ENCODE results near the gene BPI. TPM values are rescaled to one million over a fixed set of nuclear protein-coding genes. Genes with fewer than 3 reads are reported as not detected.

The BPI gene
- total RNA-seq, 1 experiment from 2014 or later = not detected

DNA sequence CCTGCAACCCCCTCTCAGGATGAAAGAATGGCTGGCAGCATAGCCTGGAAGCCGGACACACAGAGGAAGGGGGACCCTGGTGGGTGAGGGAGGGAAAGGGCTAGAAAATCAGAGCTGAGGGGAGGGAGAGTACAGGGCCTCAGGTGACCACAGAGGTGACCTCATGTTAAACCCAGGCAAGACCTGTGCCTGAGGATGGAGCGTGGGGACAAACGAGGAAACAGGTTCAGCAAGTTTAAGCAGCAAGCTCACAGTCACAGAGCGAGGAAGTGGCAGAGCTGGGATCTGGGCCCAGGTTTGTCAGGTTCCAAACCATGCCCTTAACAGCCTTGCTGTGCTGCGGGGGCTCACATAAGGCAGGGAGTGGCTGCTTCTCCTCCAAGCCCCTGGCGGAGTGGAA is 4.0 kb upstream of the BPI start:
- TF ChIP-seq SIN3A (IDR thresholded peaks at IDR 0.05; ENCODE audit: borderline replicate concordance, insufficient read depth, low read depth, low read length) (no peak), POLR2AphosphoS5 (IDR thresholded peaks at IDR 0.05; ENCODE audit: low read depth, low read length) (no peak), TCF7L2 (IDR thresholded peaks at IDR 0.05; ENCODE audit: low read depth, low read length) (no peak), REST (IDR thresholded peaks at IDR 0.05; ENCODE audit: insufficient read depth in 1 of 2, low read depth in 2 of 2, low read length in 1 of 2) (no peak), CTCF (IDR thresholded peaks at IDR 0.05) (no peak)
- Histone ChIP-seq H3K4me3 (ENCODE audit: low read depth in 2 of 2, low read length in 2 of 2) (no peak overlapping the region), H3K27me3 (ENCODE audit: control insufficient read depth, insufficient read depth, low read length) (no peaks in the 10 kb centered on the region), H3K36me3 (ENCODE audit: control insufficient read depth, insufficient read depth, low read length) (no peaks in the 10 kb centered on the region), H3K27ac (ENCODE audit: low read length) (no peak overlapping the region), H3K9me3 (ENCODE audit: control insufficient read depth, insufficient read depth, low read depth, low read length) (no peaks in the 10 kb centered on the region), H3K4me1 (ENCODE audit: control insufficient read depth, insufficient read depth, low read length) (no peaks in the 10 kb centered on the region)
- ATAC-seq = no peak
- in situ Hi-C loops (cut with HindIII; ENCODE audit: low pct_unique_long_range_greater_than_20kb, low sequenced_read_pairs) = no loop called here
- intact Hi-C loops (cut with micrococcal nuclease; ENCODE audit: unreplicated experiment) = no loop called here
- CTCF ChIA-PET = no interaction called here
- no TSS peak for BruUV-seq (replicated peaks)
- DNase-seq (ENCODE audit: low read depth, low spot score) = no peak
- POLR2A ChIA-PET = interaction anchor here (0.6 kb wide), 1 partner anchor 340 kb away, joined by 8 read pairs; no protein-coding TSS in a partner anchor

- Histone ChIP-seq H3K27ac (ENCODE audit: low read length) (no peak overlapping the region), H3K27me3 (ENCODE audit: control insufficient read depth, insufficient read depth, low read length) (no peaks in the 10 kb centered on the region), H3K4me1 (ENCODE audit: control insufficient read depth, insufficient read depth, low read length) (no peaks in the 10 kb centered on the region), H3K4me3 (ENCODE audit: low read depth in 2 of 2, low read length in 2 of 2) (no peak overlapping the region), H3K9me3 (ENCODE audit: control insufficient read depth, insufficient read depth, low read depth, low read length) (no peaks in the 10 kb centered on the region), H3K36me3 (ENCODE audit: control insufficient read depth, insufficient read depth, low read length) (no peaks in the 10 kb centered on the region)
- no peak for TF ChIP-seq POLR2AphosphoS5 (IDR thresholded peaks at IDR 0.05; ENCODE audit: low read depth, low read length)
- TF ChIP-seq SIN3A (IDR thresholded peaks at IDR 0.05; ENCODE audit: borderline replicate concordance, insufficient read depth, low read depth, low read length) = no peak
- no peak for TF ChIP-seq TCF7L2 (IDR thresholded peaks at IDR 0.05; ENCODE audit: low read depth, low read length)
- no peak for TF ChIP-seq CTCF (IDR thresholded peaks at IDR 0.05)
- no peak for TF ChIP-seq REST (IDR thresholded peaks at IDR 0.05; ENCODE audit: insufficient read depth in 1 of 2, low read depth in 2 of 2, low read length in 1 of 2)
- ATAC-seq (no peak), DNase-seq (ENCODE audit: low read depth, low spot score) (no peak)
- POLR2A ChIA-PET = no interaction called here
- intact Hi-C loops (cut with micrococcal nuclease; ENCODE audit: unreplicated experiment) = no loop called here
- in situ Hi-C loops (cut with HindIII; ENCODE audit: low pct_unique_long_range_greater_than_20kb, low sequenced_read_pairs) = no loop called here
- no TSS peak for BruUV-seq (replicated peaks)
- CTCF ChIA-PET = no interaction called here
Observed at GRCh38 chr20:38300438-38300837, 3.5 kb upstream of the BPI start.

Measured in Panc1 (cell line).